Umbilical cord (tissue), 2 donors: ENCODE measurements around the gene MUC6. TPM values are rescaled to one million over a fixed set of nuclear protein-coding genes. Genes with fewer than 3 reads are reported as not detected.

Source experiments
- DNase-seq: peaks from one replicate; pipeline ENCODE4 v3.0.0-alpha.2; 2015; ENCODE audit warnings: low spot score
- total RNA-seq: library from RNA; depleted of rRNA; stranded (reverse); fragments of >200 nt; gene quantifications from one replicate; pipeline ENCODE4 v1.2.3, GENCODE V29; 2014; ENCODE audit warnings: low replicate concordance; ENCODE audit not compliant: insufficient read depth

MUC6 gene, protein sequence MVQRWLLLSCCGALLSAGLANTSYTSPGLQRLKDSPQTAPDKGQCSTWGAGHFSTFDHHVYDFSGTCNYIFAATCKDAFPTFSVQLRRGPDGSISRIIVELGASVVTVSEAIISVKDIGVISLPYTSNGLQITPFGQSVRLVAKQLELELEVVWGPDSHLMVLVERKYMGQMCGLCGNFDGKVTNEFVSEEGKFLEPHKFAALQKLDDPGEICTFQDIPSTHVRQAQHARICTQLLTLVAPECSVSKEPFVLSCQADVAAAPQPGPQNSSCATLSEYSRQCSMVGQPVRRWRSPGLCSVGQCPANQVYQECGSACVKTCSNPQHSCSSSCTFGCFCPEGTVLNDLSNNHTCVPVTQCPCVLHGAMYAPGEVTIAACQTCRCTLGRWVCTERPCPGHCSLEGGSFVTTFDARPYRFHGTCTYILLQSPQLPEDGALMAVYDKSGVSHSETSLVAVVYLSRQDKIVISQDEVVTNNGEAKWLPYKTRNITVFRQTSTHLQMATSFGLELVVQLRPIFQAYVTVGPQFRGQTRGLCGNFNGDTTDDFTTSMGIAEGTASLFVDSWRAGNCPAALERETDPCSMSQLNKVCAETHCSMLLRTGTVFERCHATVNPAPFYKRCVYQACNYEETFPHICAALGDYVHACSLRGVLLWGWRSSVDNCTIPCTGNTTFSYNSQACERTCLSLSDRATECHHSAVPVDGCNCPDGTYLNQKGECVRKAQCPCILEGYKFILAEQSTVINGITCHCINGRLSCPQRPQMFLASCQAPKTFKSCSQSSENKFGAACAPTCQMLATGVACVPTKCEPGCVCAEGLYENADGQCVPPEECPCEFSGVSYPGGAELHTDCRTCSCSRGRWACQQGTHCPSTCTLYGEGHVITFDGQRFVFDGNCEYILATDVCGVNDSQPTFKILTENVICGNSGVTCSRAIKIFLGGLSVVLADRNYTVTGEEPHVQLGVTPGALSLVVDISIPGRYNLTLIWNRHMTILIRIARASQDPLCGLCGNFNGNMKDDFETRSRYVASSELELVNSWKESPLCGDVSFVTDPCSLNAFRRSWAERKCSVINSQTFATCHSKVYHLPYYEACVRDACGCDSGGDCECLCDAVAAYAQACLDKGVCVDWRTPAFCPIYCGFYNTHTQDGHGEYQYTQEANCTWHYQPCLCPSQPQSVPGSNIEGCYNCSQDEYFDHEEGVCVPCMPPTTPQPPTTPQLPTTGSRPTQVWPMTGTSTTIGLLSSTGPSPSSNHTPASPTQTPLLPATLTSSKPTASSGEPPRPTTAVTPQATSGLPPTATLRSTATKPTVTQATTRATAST (N-terminal part only)
- 0.24 TPM for total RNA-seq

DNA sequence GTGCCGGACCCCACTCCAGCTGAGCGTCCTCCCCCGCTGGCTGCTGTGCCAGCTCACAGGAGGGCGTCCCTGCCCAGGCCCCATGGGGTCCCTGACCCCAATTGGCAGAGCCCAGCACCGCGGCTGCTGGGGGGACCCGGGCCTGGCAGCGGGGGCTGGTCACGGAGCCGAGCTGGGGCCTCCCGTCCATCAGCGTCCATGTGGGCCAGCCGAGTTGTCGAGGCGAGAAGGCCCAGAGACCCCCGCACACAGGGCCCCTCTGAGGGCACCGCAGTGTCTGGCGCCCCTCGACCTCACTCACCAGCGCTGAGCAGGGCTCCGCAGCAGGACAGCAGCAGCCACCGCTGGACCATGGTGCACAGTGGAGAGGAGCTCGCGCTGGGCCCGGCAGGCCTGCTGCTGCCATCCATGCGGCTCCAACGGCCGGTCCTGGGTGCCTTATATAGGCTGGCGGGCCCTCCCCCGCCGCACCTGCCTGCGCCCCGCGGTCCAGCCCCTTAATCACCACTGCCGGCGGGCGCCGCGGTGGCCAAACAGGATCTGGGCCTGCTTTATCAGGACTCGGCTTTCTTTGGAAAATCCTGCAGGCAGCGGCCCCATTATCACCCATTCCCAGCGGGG lies at the start of gene MUC6:
MUC6 (minus strand) TSS at position 416 of the 621 bp plus-strand sequence; CDS start at position 353, 63 bp downstream.
- no peak for DNase-seq

DNA sequence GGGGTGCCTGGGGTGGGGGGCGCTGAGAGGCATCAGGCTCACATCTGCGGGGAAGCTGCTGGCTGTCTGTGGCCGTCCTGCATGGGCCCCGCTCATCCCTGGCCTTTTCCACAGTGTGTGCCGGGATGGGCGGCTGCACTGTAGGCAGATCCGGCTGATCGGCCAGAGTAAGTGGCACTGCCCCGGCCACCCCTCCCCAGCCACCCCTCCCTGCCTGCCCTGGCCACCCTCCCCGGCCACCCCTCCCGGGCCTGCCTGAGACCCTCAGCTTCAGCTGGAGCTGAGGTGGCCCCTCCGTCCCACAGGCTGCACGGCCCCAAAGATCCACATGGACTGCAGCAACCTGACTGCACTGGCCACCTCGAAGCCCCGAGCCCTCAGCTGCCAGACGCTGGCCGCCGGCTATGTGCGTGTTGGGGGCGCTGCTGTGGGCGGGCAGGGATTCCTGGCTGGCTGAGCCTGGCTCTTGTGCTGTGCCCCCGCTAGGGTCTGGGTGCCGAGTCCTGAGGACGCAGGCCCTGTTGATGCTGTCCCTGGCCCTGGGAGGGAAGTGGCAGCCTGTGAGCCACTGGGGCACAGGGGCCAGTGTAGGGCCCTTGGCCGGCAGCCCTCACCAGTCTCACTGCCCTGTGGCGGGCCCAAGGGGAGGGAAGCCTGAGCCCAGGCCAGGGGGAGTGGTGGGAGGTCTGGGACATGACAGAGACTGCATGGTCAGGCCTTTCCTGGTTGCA lies 49.1 kb upstream of the MUC6 start:
- DNase-seq, result no peak

DNA sequence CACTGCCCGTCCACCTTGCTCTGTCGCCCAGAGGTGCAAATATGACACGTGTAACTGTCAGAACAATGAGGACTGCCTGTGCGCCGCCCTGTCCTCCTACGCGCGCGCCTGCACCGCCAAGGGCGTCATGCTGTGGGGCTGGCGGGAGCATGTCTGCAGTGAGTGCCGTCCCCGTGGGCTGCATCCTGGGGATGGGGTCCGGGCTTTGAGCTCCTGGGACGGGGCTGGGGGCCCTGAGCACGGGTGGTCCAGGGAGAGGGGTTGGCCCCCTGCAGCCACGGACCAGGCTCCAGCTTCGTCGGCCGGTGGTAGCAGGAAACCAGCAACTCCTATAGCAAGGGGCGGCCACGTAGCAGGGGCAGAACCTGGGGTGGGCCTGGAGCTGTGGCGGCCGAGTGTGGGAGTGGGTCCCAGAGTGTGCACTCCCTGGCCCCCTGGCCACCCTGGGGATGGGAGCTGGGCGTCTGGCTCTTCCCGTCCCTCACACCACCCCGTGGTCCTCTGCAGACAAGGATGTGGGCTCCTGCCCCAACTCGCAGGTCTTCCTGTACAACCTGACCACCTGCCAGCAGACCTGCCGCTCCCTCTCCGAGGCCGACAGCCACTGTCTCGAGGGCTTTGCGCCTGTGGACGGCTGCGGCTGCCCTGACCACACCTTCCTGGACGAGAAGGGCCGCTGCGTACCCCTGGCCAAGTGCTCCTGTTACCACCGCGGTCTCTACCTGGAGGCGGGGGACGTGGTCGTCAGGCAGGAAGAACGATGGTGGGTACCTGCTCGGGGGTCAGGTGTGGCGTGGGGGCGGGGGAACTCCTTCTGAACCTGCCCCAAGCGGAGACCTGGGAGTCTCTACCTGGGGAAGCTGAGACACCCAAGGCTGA lies 48.3 kb upstream of the MUC6 start:
- no peak for DNase-seq

DNA sequence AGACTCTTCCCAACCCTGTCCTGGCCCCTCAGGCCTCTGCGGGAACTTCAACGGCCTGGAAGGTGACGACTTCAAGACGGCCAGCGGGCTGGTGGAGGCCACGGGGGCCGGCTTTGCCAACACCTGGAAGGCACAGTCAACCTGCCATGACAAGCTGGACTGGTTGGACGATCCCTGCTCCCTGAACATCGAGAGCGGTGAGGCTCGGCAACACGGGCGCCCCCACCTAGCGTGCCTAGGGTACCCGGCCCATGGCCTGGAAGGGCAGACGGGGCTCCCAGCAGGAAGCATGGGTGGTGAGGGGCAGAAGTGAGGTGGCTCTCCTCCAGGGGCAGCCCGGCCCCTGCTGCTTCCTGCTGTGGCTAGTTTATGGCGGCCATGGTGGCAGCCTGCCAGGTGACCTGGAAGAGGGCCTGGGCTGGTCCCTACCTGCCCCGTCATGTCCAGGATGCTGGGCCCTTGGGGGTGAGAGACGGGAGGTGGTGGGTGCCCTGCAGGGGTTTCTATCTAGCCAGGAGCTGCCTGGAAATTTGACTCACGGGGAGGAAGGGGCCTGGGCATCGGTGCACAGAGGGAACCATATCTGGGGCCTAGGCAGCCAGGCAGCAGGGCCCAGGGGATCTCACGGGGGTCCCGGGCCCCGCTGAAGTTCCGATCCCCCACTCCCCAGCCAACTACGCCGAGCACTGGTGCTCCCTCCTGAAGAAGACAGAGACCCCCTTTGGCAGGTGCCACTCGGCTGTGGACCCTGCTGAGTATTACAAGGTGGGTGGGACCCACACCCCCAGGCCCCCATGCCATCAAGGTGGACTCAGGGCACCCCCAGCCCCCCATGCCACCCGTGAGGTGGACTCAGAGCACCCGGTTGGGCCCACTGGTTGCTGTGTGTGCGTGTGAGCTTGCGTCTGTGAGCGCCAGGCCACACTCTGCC lies 47.4 kb upstream of the MUC6 start:
- no peak for DNase-seq

DNA sequence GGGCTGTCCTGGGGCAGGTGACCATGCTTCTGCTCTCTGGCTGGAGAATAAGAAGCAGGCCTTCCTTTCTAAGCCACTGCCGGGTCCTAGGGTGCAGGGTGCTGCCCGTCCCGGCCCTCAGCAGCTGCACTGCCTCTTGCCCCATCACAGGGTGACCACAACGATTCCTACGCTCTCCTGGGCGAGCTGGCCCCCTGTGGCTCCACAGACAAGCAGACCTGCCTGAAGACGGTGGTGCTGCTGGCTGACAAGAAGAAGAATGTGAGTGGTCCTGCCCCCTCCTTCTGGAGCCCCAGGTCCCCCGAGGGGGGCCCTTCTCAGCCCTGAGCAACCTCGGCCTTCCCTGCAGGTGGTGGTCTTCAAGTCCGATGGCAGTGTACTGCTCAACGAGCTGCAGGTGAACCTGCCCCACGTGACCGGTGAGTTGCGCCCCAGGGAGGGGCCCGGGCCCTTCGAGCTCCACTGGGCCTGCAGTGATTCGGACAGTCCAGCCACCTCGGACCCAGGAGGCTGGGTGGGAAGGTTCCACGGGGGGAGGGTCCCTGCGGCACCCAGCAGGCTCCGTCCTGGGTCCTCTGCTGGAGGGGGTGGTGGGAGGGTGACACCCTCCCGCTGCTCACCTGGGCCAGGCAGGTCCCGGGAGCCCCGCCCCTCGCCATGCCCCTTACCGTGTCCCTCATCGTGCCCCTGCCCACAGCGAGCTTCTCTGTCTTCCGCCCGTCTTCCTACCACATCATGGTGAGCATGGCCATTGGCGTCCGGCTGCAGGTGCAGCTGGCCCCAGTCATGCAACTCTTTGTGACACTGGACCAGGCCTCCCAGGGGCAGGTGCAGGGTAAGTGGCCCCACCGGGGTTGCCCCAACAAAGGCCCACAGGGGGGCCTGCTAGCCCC lies 46.5 kb upstream of the MUC6 start:
- DNase-seq, result no peak

DNA sequence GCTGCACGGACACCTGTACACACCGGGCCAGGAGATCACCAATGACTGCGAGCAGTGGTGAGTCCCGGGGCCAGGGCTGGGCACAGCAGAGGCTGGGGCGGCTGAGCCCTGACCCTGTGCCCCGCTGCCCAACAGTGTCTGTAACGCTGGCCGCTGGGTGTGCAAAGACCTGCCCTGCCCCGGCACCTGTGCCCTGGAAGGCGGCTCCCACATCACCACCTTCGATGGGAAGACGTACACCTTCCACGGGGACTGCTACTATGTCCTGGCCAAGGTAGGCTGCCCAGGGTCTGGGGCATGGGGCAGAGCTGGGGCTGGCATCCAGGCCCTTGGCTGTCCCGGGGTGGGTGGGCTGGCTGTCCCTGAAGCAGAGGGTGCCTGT lies 45.8 kb upstream of the MUC6 start:
- DNase-seq, result no peak

DNA sequence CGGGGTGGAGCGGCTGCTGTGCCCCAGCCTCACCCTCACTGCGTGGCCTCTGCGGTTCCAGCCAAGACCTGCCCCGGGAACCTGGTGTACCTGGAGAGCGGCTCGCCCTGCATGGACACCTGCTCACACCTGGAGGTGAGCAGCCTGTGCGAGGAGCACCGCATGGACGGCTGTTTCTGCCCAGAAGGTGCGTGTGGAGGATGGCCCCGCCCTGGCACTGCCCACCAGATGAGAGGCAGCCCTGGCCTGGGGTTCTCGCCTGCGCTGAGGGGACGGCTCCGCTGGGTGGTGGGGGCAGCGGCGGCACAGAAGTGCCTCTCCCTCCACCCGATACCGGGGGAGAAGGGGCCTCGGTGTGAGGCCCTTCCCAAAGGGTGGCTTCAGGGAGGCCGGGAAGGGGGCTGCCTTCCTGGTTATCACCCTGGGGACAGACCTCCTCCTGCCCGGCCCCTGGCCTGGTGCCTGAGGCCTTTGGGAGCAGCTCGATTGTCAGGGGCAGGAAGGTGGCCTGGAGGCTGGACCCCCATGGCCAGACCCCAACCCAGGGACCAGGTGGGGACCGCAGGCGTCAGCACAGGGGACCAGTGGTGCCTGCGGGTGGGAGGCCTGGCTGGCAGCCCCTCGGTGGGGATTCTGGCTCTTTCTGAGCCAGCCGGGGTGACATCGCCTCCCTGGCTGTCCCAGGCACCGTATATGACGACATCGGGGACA lies 45.2 kb upstream of the MUC6 start:
- DNase-seq, result no peak

DNA sequence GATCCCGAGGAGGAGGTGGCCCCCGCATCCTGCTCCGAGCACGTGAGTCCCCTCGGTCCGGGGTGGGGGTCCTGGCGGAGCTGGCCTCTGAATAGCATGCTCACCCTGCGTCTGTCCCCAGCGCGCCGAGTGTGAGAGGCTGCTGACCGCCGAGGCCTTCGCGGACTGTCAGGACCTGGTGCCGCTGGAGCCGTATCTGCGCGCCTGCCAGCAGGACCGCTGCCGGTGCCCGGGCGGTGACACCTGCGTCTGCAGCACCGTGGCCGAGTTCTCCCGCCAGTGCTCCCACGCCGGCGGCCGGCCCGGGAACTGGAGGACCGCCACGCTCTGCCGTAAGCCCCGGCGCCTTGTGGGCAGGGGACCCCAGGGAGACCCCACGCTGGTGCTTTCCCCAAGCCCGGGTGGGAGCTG lies 41.7 kb upstream of the MUC6 start:
- DNase-seq, result no peak

DNA sequence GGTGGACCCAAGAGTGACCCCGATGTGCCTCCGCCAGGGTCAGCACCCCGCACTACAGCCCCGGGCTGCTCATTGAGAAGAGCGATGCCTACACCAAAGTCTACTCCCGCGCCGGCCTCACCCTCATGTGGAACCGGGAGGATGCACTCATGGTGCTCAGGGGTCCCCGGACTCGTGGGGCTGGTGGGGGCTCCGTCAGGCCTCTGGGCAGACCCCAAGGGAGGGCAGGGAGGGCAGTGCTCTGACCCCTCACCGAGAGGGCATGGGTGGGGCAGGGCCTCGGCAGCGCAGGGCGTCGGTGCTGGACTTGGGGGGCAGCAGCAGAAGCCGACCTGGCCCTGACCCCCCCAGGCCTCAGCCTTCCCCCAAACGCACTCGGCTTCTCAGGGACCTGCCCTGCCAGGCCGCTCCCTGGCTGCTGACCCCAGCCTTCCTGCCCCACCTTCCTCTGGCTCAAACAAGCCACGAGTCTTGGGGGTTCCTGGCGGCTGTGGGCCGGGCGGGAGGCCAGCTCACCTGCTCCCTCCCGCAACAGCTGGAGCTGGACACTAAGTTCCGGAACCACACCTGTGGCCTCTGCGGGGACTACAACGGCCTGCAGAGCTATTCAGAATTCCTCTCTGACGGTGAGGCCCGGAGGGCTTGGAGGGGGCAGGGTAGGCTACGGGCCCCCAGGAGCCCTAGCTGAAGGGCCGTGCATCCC lies 41.0 kb upstream of the MUC6 start:
- DNase-seq, result no peak

DNA sequence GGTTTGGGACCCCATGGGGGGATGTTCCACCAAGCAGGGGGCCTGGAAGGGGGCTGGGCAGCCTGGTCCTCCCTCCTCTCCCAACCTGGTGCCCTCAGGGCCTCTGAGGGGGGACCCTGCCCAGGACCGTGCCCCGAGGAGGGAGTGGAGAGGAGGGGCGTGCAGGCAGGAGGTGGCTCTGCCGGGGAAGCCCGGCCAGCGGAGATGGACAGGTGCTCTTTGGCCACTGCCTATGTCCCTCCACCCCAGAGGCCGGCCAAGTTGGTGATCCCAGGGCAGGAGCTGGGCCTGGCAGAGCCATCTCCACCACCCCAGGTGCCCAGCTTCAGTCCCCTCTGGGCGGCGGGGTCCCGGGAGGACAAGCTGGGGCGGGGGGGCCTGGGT lies 40.5 kb upstream of the MUC6 start:
- DNase-seq, result no peak

DNA sequence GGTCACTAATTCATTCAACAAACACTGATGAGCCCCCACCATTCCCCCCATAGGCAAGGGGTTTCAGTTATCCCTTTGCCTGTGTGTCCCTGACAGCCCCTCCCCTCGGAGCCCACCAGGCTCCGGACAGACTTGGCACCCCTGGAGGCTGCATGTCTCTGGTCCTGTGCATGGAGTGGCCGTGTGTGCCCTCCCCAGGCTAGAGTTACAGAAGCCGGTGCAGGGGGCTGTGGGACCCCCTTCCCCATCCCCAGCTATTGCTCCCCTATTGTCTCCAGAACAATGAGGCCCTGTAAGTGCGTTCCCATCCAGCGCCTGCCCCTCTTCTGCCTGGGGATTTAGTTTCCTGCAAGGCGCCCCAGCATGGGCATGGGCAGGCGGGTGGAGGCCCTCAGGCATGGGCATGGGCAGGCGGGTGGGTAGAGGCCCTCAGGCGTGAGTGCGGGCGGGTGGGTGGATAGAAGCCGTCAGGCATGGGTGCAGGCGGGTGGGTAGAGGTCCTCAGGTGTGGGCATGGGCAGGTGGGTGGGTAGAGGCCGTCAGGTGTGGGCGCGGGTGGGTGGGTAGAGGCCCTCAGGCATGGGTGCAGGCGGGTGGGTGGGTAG lies 39.6 kb upstream of the MUC6 start:
- DNase-seq, result no peak

DNA sequence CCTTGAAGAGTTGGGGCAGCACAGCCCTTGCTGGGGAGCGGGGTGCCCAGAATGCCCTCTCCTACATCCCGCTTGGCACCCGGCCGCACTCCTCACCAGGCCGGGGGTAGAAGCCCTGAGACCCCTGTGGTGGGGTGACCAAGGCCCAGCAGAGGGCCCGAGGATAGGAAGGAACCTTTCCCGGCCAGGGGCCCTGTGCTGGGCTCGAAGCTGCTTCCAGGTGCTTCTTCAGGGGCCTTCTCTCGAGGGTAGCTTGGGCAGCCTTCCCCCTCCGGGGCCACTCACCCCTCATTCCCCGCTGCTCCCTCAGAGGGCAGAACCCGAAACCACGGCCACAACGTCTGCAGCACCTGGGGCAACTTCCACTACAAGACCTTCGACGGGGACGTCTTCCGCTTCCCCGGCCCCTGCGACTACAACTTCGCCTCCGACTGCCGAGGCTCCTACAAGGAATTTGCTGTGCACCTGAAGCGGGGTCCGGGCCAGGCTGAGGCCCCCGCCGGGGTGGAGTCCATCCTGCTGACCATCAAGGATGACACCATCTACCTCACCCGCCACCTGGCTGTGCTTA lies 38.9 kb upstream of the MUC6 start:
- DNase-seq, result no peak

DNA sequence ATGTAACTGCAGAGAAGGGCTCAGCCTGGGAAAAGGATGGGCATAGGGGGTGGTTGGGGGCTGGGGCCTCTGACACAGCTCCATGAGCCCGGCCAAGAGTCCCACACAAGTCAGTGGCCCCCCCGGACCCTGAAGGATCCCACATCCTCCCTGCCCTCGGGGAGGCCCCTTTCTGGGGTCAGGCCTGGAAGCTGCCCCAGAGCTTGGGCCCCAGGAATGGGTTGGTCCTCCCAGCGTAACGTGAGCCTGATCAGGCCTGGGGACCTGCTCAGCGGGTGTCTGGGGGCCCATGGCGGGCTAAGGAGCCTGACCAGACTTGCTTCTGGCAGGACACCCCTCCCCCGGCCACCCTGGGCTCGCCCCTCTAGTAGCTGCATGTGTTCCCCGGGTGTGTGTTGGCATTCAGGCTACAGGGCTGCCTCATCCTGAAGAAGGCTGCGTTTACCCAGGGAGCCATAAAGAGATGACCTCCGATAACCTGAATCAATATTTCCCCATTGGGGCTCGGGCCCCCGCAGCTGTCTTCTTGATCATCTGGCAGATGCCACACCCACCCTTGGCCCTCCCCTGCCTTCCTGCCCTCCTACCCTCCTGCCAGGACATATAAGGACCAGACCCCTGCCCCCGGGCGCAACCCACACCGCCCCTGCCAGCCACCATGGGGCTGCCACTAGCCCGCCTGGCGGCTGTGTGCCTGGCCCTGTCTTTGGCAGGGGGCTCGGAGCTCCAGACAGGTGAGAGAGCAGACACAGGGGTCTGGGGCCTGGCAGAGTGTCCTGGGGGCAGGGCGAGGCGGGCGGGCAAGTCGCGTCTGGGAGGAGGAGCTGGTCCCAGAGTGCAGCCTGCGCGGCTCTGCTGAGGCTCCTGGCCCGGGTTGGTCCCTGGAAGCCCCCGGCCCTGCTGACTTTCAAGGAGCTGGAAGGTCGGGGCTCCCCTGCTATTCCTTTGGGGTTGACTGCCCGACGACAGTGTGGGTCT lies 38.0 kb upstream of the MUC6 start, which contains the start of gene MUC2:
MUC2 (plus strand) TSS at position 631 of the 978 bp plus-strand sequence.
- DNase-seq, result peak; percentile 43

DNA sequence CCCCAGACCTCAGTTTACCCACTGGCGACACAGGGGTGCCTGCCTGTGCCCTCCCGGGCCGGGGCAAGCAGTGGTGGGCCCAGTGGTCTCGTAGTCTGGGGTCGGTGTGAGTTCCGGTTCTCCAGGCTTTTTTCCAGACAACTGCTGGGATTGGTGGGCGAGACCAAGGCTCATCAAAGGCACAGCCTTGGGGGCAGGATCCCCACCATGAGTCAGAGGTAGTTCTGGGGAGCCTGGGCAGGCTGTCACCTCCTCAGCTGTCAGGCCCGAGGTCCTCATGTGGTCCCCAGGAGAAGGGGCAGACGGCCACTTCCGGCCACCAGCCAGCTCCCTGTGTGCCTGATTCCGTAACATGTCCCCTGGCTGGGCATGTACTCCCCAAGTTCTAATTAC lies 37.3 kb upstream of the MUC6 start:
- DNase-seq, result no peak
